ENCODE results near the gene TPCN2.
A peak's percentile ranks its signal among the peaks of the same experiment; 100 is the strongest.

TPCN2 gene

GRCh38 chr11:69087811-69088210, 39.1 kb downstream of the TPCN2 start:
- Histone ChIP-seq H3K4me2 (no peak overlapping the region), H3K4me3 (IDR thresholded peaks at IDR 0.05; ENCODE audit: insufficient read depth, low read depth, low read length) (no peak overlapping the region), H3K27ac (no peak overlapping the region), H3K36me3 (ENCODE audit: insufficient read depth) (no peaks in the 10 kb centered on the region), H3K9ac (no peak overlapping the region), H2AFZ (ENCODE audit: low read depth) (no peak overlapping the region), H3K4me1 (ENCODE audit: low read depth, poor library complexity, severe bottlenecking) (no peaks in the 10 kb centered on the region), H3K27me3 (ENCODE audit: insufficient read depth, low read depth) (no peaks in the 10 kb centered on the region), H4K20me1 (ENCODE audit: insufficient read depth) (no peaks in the 10 kb centered on the region), H3K79me2 (ENCODE audit: insufficient read depth, low read depth) (no peaks in the 10 kb centered on the region)
- TF ChIP-seq, protein P1, sequence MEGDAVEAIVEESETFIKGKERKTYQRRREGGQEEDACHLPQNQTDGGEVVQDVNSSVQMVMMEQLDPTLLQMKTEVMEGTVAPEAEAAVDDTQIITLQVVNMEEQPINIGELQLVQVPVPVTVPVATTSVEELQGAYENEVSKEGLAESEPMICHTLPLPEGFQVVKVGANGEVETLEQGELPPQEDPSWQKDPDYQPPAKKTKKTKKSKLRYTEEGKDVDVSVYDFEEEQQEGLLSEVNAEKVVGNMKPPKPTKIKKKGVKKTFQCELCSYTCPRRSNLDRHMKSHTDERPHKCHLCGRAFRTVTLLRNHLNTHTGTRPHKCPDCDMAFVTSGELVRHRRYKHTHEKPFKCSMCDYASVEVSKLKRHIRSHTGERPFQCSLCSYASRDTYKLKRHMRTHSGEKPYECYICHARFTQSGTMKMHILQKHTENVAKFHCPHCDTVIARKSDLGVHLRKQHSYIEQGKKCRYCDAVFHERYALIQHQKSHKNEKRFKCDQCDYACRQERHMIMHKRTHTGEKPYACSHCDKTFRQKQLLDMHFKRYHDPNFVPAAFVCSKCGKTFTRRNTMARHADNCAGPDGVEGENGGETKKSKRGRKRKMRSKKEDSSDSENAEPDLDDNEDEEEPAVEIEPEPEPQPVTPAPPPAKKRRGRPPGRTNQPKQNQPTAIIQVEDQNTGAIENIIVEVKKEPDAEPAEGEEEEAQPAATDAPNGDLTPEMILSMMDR (conservative IDR thresholded peaks at IDR 0.05; ENCODE audit: low read depth, low read length) = no peak

- H3K9ac ChIP-seq = no peak overlapping the region
- no peak overlapping the region for H3K4me2 ChIP-seq
- TF ChIP-seq, protein P1 (conservative IDR thresholded peaks at IDR 0.05; ENCODE audit: low read depth, low read length) = peak; percentile 82
- no peak overlapping the region for H3K4me3 ChIP-seq (IDR thresholded peaks at IDR 0.05; ENCODE audit: insufficient read depth, low read depth, low read length)
- no peaks in the 10 kb centered on the region for H3K36me3 ChIP-seq (ENCODE audit: insufficient read depth)
- no peaks in the 10 kb centered on the region for H3K79me2 ChIP-seq (ENCODE audit: insufficient read depth, low read depth)
- H2AFZ ChIP-seq (ENCODE audit: low read depth) = no peak overlapping the region
- no peaks in the 10 kb centered on the region for H3K27me3 ChIP-seq (ENCODE audit: insufficient read depth, low read depth)
- no peaks in the 10 kb centered on the region for H4K20me1 ChIP-seq (ENCODE audit: insufficient read depth)
- H3K4me1 ChIP-seq (ENCODE audit: low read depth, poor library complexity, severe bottlenecking) = no peaks in the 10 kb centered on the region
- H3K27ac ChIP-seq = no peak overlapping the region
Observed at GRCh38 chr11:69088676-69089146, 40.0 kb downstream of the TPCN2 start.

- no peak overlapping the region for H3K4me3 ChIP-seq (IDR thresholded peaks at IDR 0.05; ENCODE audit: insufficient read depth, low read depth, low read length)
- H3K36me3 ChIP-seq (ENCODE audit: insufficient read depth) = no peaks in the 10 kb centered on the region
- H3K27ac ChIP-seq = no peak overlapping the region
- H3K4me2 ChIP-seq = no peak overlapping the region
- H4K20me1 ChIP-seq (ENCODE audit: insufficient read depth) = no peaks in the 10 kb centered on the region
- H2AFZ ChIP-seq (ENCODE audit: low read depth) = no peak overlapping the region
- H3K27me3 ChIP-seq (ENCODE audit: insufficient read depth, low read depth) = no peaks in the 10 kb centered on the region
- H3K79me2 ChIP-seq (ENCODE audit: insufficient read depth, low read depth) = no peaks in the 10 kb centered on the region
- TF ChIP-seq, protein P1 (conservative IDR thresholded peaks at IDR 0.05; ENCODE audit: low read depth, low read length) = no peak
- no peak overlapping the region for H3K9ac ChIP-seq
- no peaks in the 10 kb centered on the region for H3K4me1 ChIP-seq (ENCODE audit: low read depth, poor library complexity, severe bottlenecking)
Observed at GRCh38 chr11:69089258-69089657, 40.5 kb downstream of the TPCN2 start.

DNA sequence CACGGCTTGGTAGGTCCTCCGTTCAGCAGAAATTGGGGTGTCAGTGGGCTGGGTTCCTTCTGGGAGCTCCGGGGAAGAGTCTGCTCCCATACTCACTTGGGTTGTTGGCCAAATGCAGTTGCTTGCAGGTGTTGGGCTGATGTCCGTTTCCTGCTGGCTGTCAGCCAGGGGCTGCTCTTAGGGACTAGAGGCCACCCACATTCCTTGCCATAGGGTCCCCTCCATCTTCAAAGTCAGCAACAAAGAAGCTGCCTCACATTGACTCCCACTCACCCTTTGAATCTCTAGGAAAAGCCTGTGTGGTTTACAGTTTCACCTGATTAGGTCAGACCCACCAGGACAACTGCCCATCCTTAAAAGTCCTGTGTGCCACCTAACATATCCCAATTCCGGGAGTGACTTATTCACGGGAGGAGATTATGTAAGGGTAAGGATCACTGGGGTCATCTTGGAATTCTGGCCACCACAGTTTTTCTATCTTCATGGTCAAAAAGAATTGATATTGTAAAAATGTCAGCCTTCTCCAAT, 43.0 kb downstream of the TPCN2 start:
- H3K79me2 ChIP-seq (ENCODE audit: insufficient read depth, low read depth) = no peaks in the 10 kb centered on the region
- H2AFZ ChIP-seq (ENCODE audit: low read depth) = no peak overlapping the region
- TF ChIP-seq, protein P1 (conservative IDR thresholded peaks at IDR 0.05; ENCODE audit: low read depth, low read length) = no peak
- no peaks in the 10 kb centered on the region for H4K20me1 ChIP-seq (ENCODE audit: insufficient read depth)
- no peaks in the 10 kb centered on the region for H3K4me1 ChIP-seq (ENCODE audit: low read depth, poor library complexity, severe bottlenecking)
- no peak overlapping the region for H3K4me2 ChIP-seq
- H3K27me3 ChIP-seq (ENCODE audit: insufficient read depth, low read depth) = no peaks in the 10 kb centered on the region
- no peak overlapping the region for H3K4me3 ChIP-seq (IDR thresholded peaks at IDR 0.05; ENCODE audit: insufficient read depth, low read depth, low read length)
- H3K9ac ChIP-seq = no peak overlapping the region
- H3K27ac ChIP-seq = no peak overlapping the region
- no peaks in the 10 kb centered on the region for H3K36me3 ChIP-seq (ENCODE audit: insufficient read depth)

All from KMS-11 (cell line).